Small intestine (tissue), 7 donors: ENCODE results near the gene FYTTD1. TPM values are rescaled to one million over a fixed set of nuclear protein-coding genes. Genes with fewer than 3 reads are reported as not detected.
"Not testable (repeated sequence)": the region's sequence is repeated elsewhere in the genome, so short reads cannot be mapped to it uniquely, and the experiment has no call there.

ENCODE experiments used
- DNase-seq, 2 donors: peaks; one replicate each; pipeline versions ENCODE4 v3.0.0 to v3.0.0-alpha.2; 2013
- FAIRE-seq: peaks from 2 replicates; lab custom pipeline; 2012; peaks lifted over from hg19 to GRCh38; lab: Jason Lieb, UNC
- H3K27ac ChIP-seq, 3 donors: one replicate each; pipeline ENCODE4 v1.5.1; 2013; ENCODE audit warnings: low read length in 2 of 3, mild to moderate bottlenecking in 2 of 3, control low read depth in 1 of 3, inconsistent platforms in 1 of 3, low read depth in 1 of 3, moderate library complexity in 1 of 3
- H3K27me3 ChIP-seq, 3 donors: one replicate each; pipeline ENCODE4 v1.6.1; 2013; ENCODE audit warnings: low read length in 3 of 3, inconsistent platforms in 1 of 3; ENCODE audit not compliant: control insufficient read depth in 3 of 3, insufficient read depth in 3 of 3
- H3K36me3 ChIP-seq, 3 donors: one replicate each; pipeline ENCODE4 v1.6.1; 2013; ENCODE audit warnings: low read length in 3 of 3, inconsistent platforms in 1 of 3, low read depth in 1 of 3, mild to moderate bottlenecking in 1 of 3, moderate library complexity in 1 of 3; ENCODE audit not compliant: control insufficient read depth in 3 of 3, insufficient read depth in 2 of 3
- H3K4me1 ChIP-seq, 3 donors: one replicate each; pipeline ENCODE4 v1.6.1; 2013; ENCODE audit warnings: low read length in 2 of 3, inconsistent platforms in 1 of 3, low read depth in 1 of 3, mild to moderate bottlenecking in 1 of 3, moderate library complexity in 1 of 3; ENCODE audit not compliant: control insufficient read depth in 3 of 3, insufficient read depth in 2 of 3
- H3K4me3 ChIP-seq, 3 donors: one replicate each; pipeline ENCODE4 v1.5.1; 2013; ENCODE audit warnings: low read length in 3 of 3, control low read depth in 1 of 3, inconsistent platforms in 1 of 3, low read depth in 1 of 3, mild to moderate bottlenecking in 1 of 3, moderate library complexity in 1 of 3
- H3K9me3 ChIP-seq, 2 donors: one replicate each; pipeline ENCODE4 v1.6.1; 2013; ENCODE audit warnings: low read depth in 1 of 2, low read length in 1 of 2; ENCODE audit not compliant: control insufficient read depth in 2 of 2, insufficient read depth in 1 of 2
- WGBS, 3 donors: extraction: QIAGEN DNeasy Blood & Tissue Kit; methylation state at CpG; one replicate each; pipeline ENCODE4 v1.1.7; 2013; 5-methylcytosine and 5-hydroxymethylcytosine counted together
- polyA plus RNA-seq, 4 donors: library from polyadenylated mRNA; stranded (reverse) in 3 of 4; unstranded in 1 of 4; fragments of 200-250 nt in 3 of 4; fragments of 120-200 nt in 1 of 4; gene quantifications; one replicate each; pipeline versions ENCODE4 v1.2.1 to v1.2.3, GENCODE V29; 2013
- donor health status: healthy with polysubstance abuse.
- donor health status: control.
- donor health status: control.
- donor health status: Bipolar disorder and iron deficiency.
- donor health status: healthy.

Gene FYTTD1
- polyA plus RNA-seq, 4 donors = 11.2 to 30.2 (median 12.2) TPM

DNA sequence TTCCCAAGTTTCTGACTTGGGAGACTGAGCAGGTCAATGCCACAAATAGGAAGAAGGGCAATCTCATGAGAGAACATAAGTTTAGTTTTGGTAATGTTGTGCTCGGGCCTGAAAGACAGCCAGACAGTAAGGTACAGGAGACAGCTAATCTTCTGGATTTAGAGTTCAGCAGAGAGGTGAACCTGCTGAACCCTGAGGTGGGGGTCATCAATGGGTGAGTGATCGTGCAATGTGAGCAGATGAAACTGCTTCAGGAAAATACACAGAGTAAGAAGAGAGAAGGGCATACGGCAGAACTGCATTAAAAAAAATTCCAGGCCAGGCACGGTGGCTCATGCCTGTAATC, 36.2 kb upstream of the FYTTD1 start:
- Histone ChIP-seq H3K36me3 (peaks cover 0 to 26% (median 2%) of the 10 kb centered on the region in 3 donors), H3K4me1 (peaks cover 0 to 2% (median 0%) of the 10 kb centered on the region in 3 donors), H3K4me3 (no peak overlapping the region), H3K27me3 (no peaks in the 10 kb centered on the region), H3K9me3 (no peaks in the 10 kb centered on the region), H3K27ac (peak overlapping the region in 2 of 3 donors; percentile 29 to 97)
- FAIRE-seq (no peak), DNase-seq (no peak)
- 77 to 93% (median 87%) methylated on average over 4 of the region's 4 CpGs for WGBS, 3 donors

DNA sequence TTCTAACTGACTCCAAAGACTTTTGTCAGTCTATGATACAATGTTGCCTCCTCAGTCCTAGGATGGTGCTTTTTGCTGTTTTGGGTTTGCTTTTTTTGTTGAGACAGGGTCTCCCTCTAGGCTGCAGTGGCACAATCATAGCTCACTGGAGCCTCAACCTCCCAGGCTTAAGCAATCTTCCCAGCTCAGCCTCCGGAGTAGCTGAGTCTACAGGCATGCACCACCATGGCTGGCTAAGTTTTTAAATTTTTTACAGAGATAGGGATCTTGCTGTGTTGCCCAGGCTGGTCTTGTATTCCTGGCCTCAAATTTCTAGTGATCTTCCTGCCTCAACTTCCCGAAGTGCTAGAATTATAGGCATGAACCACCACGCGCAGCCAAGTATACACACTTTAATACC, 35.4 kb upstream of the FYTTD1 start:
- Histone ChIP-seq H3K27me3 (no peaks in the 10 kb centered on the region), H3K4me3 (no peak overlapping the region), H3K9me3 (no peaks in the 10 kb centered on the region), H3K36me3 (peaks cover 0 to 26% (median 2%) of the 10 kb centered on the region in 3 donors), H3K4me1 (peaks cover 0 to 2% (median 0%) of the 10 kb centered on the region in 3 donors), H3K27ac (peak overlapping the region in 1 of 3 donors; percentile 51)
- 95 to 99% (median 98%) methylated on average over 4 of the region's 4 CpGs for WGBS, 3 donors
- no peak for FAIRE-seq
- DNase-seq = no peak

DNA sequence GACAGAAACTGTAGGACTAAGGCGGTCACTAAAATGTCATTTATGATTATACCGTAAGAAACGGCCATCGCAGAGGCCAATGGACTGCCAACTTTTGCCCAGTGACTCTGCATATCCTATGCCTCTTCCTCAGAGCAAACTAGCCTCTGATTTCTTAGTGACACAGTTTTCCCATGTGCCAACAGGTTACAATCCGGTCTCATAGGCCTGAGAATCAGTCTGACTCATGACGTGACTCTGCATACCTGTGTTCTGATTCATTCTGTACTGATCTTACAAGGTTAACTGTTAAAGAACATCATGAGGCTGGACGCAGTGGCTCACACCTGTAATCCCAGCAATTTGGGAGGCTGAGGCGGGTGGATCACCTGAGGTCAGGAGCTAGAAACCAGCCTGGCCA, 30.8 kb upstream of the FYTTD1 start:
- Histone ChIP-seq H3K9me3 (peaks cover 0 to 10% of the 10 kb centered on the region in 2 donors), H3K27me3 (no peaks in the 10 kb centered on the region), H3K4me3 (no peak overlapping the region), H3K27ac (no peak overlapping the region), H3K36me3 (peaks cover 0 to 20% (median 2%) of the 10 kb centered on the region in 3 donors), H3K4me1 (peaks cover 0 to 2% (median 0%) of the 10 kb centered on the region in 3 donors)
- FAIRE-seq (no peak), DNase-seq (peak; percentile 32 to 37)
- WGBS, 3 donors = 83 to 89% (median 84%) methylated on average over 8 of the region's 8 CpGs

GRCh38 chr3:197720694-197721093, 29.0 kb upstream of the FYTTD1 start:
- peaks cover 0 to 2% (median 0%) of the 10 kb centered on the region in 3 donors for H3K4me1 ChIP-seq
- peaks cover 0 to 10% of the 10 kb centered on the region in 2 donors for H3K9me3 ChIP-seq
- FAIRE-seq (no peak), DNase-seq (no peak)
- H3K27me3 ChIP-seq = no peaks in the 10 kb centered on the region
- WGBS, 3 donors = 94 to 97% (median 95%) methylated on average over 10 of the region's 10 CpGs
- no peak overlapping the region for H3K27ac ChIP-seq
- H3K4me3 ChIP-seq = no peak overlapping the region
- peaks cover 0 to 17% (median 2%) of the 10 kb centered on the region in 3 donors for H3K36me3 ChIP-seq

- no peak overlapping the region for H3K4me3 ChIP-seq
- DNase-seq (no peak), FAIRE-seq (no peak)
- H3K36me3 ChIP-seq = peaks cover 0 to 3% (median 1%) of the 10 kb centered on the region in 3 donors
- WGBS, 3 donors = 96 to 100% (median 98%) methylated on average over 2 of the region's 2 CpGs
- H3K4me1 ChIP-seq = peaks cover 0 to 2% (median 0%) of the 10 kb centered on the region in 3 donors
- no peak overlapping the region for H3K27ac ChIP-seq
- H3K9me3 ChIP-seq = peaks cover 0 to 10% of the 10 kb centered on the region in 2 donors
- H3K27me3 ChIP-seq = no peaks in the 10 kb centered on the region
Measured at GRCh38 chr3:197722734-197723133, 26.9 kb upstream of the FYTTD1 start.

DNA sequence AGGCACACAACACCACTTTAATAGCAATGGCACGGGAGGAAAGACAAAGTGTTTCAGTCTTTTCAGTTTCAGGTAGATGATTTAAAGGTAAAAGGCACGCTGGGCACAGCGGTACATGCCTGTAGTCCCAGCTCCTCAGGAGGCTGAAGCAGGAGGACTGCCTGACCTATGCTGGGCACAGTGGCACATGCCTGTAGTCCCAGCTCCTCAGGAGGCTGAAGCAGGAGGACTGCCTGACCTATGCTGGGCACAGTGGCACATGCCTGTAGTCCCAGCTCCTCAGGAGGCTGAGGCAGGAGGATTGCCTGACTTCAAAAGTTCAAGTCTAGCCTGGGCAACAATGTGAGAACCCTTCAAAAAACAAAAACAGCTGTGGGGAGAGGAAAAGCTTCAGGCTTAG, 21.8 kb upstream of the FYTTD1 start:
- H3K36me3 ChIP-seq, H3K4me1 ChIP-seq, DNase-seq, FAIRE-seq, H3K27me3 ChIP-seq, H3K4me3 ChIP-seq, H3K27ac ChIP-seq, H3K9me3 ChIP-seq: not testable (repeated sequence)
- 93 to 95% (median 94%) methylated on average over 3 of the region's 3 CpGs for WGBS, 3 donors

DNA sequence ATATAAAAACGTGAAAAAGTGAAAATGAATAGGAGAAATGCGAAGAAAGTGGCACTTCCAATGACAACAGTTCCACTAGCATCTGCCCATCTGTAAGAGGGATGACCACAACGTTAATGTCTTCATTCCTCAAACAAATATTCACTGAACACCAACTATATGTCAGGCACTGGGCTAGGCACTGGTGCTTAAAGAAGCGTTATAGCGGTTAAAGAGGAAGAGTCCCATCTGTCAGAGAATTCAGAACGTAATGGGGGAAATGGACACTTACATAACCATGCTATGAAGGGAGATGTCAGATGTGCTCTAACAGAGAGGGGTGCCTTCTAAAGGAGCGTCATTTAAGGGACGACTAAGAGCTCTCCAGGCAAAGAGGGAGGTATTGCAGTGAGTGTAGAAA, 21.2 kb upstream of the FYTTD1 start:
- Histone ChIP-seq H3K27ac (no peak overlapping the region), H3K9me3 (peaks cover 0 to 2% of the 10 kb centered on the region in 2 donors), H3K36me3 (peaks cover 0 to 2% (median 1%) of the 10 kb centered on the region in 3 donors), H3K4me3 (no peak overlapping the region), H3K27me3 (no peaks in the 10 kb centered on the region), H3K4me1 (no peaks in the 10 kb centered on the region)
- 79 to 92% (median 83%) methylated on average over 8 of the region's 8 CpGs for WGBS, 3 donors
- DNase-seq = no peak
- FAIRE-seq = no peak

DNA sequence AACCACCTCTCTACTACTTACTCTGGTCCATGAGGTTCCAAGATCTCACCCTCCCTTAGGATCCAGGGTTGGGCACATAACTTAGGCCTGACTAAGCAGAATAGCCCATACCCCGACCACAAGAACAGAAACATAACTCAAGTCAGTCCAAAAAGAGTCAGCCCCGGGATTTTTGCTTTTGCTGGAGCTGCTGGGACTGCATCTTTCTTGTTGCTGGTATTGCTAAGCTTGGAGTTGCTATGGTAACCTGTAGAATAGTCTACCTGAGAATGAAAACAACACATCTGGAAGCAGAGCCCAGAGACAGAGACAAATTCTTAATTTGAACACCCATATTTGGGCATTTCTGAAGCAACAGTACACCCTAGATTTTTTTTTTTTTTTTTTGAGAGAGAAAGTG, 19.5 kb upstream of the FYTTD1 start:
- Histone ChIP-seq H3K9me3 (no peaks in the 10 kb centered on the region), H3K4me1 (peaks cover 0 to under 1% (median 0%) of the 10 kb centered on the region in 3 donors), H3K27ac (no peak overlapping the region), H3K27me3 (no peaks in the 10 kb centered on the region), H3K4me3 (no peak overlapping the region), H3K36me3 (peaks cover 0 to 7% (median 1%) of the 10 kb centered on the region in 3 donors)
- no peak for DNase-seq
- WGBS, 3 donors = 73 to 81% (median 76%) methylated on average over 2 of the region's 2 CpGs
- FAIRE-seq = no peak

DNA sequence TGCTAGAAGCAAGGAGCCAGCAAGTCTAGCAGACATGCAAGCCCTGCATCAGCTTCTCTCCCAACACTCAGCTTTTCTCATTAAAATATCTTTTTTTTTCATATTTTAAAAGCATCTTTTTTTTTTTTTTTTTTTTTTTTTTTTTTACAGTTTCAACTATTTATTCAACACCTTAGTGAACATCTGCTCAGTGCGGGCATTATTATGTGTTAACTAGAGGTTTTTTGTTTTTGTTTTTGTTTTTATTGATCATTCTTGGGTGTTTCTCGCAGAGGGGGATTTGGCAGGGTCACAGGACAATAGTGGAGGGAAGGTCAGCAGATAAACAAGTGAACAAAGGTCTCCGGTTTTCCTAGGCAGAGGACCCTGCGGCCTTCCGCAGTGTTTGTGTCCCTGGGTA, 18.9 kb upstream of the FYTTD1 start:
- not testable (repeated sequence) for H3K27ac ChIP-seq, DNase-seq, H3K4me3 ChIP-seq, H3K9me3 ChIP-seq, H3K36me3 ChIP-seq, H3K27me3 ChIP-seq, FAIRE-seq, H3K4me1 ChIP-seq
- 96 to 100% (median 100%) methylated on average over 2 of the region's 5 CpGs for WGBS, 3 donors
